Activated CD4-positive, alpha-beta memory T cell treated with anti-CD3 and anti-CD28 coated beads for 36 hours (primary cell): ENCODE results near the gene SHANK3. TPM values are rescaled to one million over a fixed set of nuclear protein-coding genes. Genes with fewer than 3 reads are reported as not detected.

Experiments used
- CTCF ChIA-PET: fragments of 350-600 bp; sonication (Branson Sonifier 250); formaldehyde crosslinking; loops from one replicate; lab custom pipeline; 2021; ENCODE audit warnings: antibody characterized with exemption, inconsistent platforms; lab: Charles Lee
- POLR2A ChIA-PET: fragments of 350-600 bp; sonication (Branson Sonifier 250); formaldehyde crosslinking; loops from one replicate; lab custom pipeline; 2021; ENCODE audit warnings: antibody characterized with exemption; lab: Charles Lee
- DNase-seq: peaks from one replicate; pipeline ENCODE4 v3.0.0-alpha.2; 2020
- H3K27ac Mint-ChIP-seq: one replicate; pipeline ENCODE4 v1.8.0; 2021; ENCODE audit warnings: mixed read lengths
- H3K27me3 Mint-ChIP-seq: one replicate; pipeline ENCODE4 v1.8.0; 2021; ENCODE audit warnings: mixed read lengths
- H3K36me3 Mint-ChIP-seq: one replicate; pipeline ENCODE4 v1.8.0; 2021; ENCODE audit warnings: mixed read lengths
- H3K4me1 Mint-ChIP-seq: one replicate; pipeline ENCODE4 v1.8.0; 2021; ENCODE audit warnings: low read depth, mixed read lengths
- H3K4me3 Mint-ChIP-seq: one replicate; pipeline ENCODE4 v1.8.0; 2021; ENCODE audit warnings: mild to moderate bottlenecking, mixed read lengths
- H3K9me3 Mint-ChIP-seq: one replicate; pipeline ENCODE4 v1.8.0; 2021; ENCODE audit warnings: mixed read lengths
- intact Hi-C: fragments of 100-400 bp; cut with micrococcal nuclease; formaldehyde crosslinking; loops from one replicate; pipeline ENCODE4 v1.15.1; 2023
- total RNA-seq, 2 experiments: library from RNA; stranded (reverse); gene quantifications; one replicate each; pipeline ENCODE4 v1.2.3, GENCODE V29; 2021

Gene SHANK3
- total RNA-seq, 2 experiments from 2014 or later: 0.05 to 0.07 TPM

GRCh38 chr22:50705851-50706351 lies 33.3 kb downstream of the SHANK3 start:
- CTCF ChIA-PET: no interaction called here
- H3K36me3 Mint-ChIP-seq: no peaks in the 10 kb centered on the region
- H3K4me3 Mint-ChIP-seq: no peak overlapping the region
- H3K9me3 Mint-ChIP-seq: no peaks in the 10 kb centered on the region
- DNase-seq: no peak
- intact Hi-C loops: no loop called here
- POLR2A ChIA-PET: no interaction called here
- peaks cover 12% of the 10 kb centered on the region for H3K4me1 Mint-ChIP-seq
- no peaks in the 10 kb centered on the region for H3K27me3 Mint-ChIP-seq
- no peak overlapping the region for H3K27ac Mint-ChIP-seq

GRCh38 chr22:50706481-50707125 lies 34.0 kb downstream of the SHANK3 start:
- Mint-ChIP-seq H3K36me3 (no peaks in the 10 kb centered on the region), H3K9me3 (no peaks in the 10 kb centered on the region), H3K27ac (no peak overlapping the region), H3K4me3 (no peak overlapping the region), H3K4me1 (peaks cover 12% of the 10 kb centered on the region), H3K27me3 (no peaks in the 10 kb centered on the region)
- POLR2A ChIA-PET: no interaction called here
- intact Hi-C loops: no loop called here
- DNase-seq: no peak
- CTCF ChIA-PET: no interaction called here

GRCh38 chr22:50708474-50708873 lies 35.9 kb downstream of the SHANK3 start:
- intact Hi-C loops: no loop called here
- Mint-ChIP-seq H3K4me1 (no peaks in the 10 kb centered on the region), H3K4me3 (no peak overlapping the region), H3K9me3 (no peaks in the 10 kb centered on the region), H3K36me3 (no peaks in the 10 kb centered on the region), H3K27ac (no peak overlapping the region), H3K27me3 (no peaks in the 10 kb centered on the region)
- CTCF ChIA-PET: interaction anchor here (0.5 kb wide), 1 partner anchor 88 kb away, joined by 3 read pairs; no protein-coding TSS in a partner anchor
- DNase-seq: no peak
- POLR2A ChIA-PET: no interaction called here

GRCh38 chr22:50708996-50709395 lies 36.4 kb downstream of the SHANK3 start:
- POLR2A ChIA-PET: no interaction called here
- Mint-ChIP-seq H3K4me1 (no peaks in the 10 kb centered on the region), H3K9me3 (no peaks in the 10 kb centered on the region), H3K4me3 (no peak overlapping the region), H3K27ac (no peak overlapping the region), H3K36me3 (no peaks in the 10 kb centered on the region), H3K27me3 (no peaks in the 10 kb centered on the region)
- intact Hi-C loops: no loop called here
- CTCF ChIA-PET: interaction anchor here (0.5 to 0.9 kb wide), 2 partner anchors 23 to 89 kb away, joined by 3 read pairs; no protein-coding TSS in a partner anchor
- DNase-seq: no peak

- H3K4me3 Mint-ChIP-seq: no peak overlapping the region
- no peak overlapping the region for H3K27ac Mint-ChIP-seq
- no peaks in the 10 kb centered on the region for H3K36me3 Mint-ChIP-seq
- H3K4me1 Mint-ChIP-seq: no peaks in the 10 kb centered on the region
- intact Hi-C loops: no loop called here
- ChIA-PET POLR2A (no interaction called here), CTCF (interaction anchor here (0.9 kb wide), 1 partner anchor 21 kb away, joined by 3 read pairs; no protein-coding TSS in a partner anchor)
- no peaks in the 10 kb centered on the region for H3K9me3 Mint-ChIP-seq
- no peak for DNase-seq
- H3K27me3 Mint-ChIP-seq: no peaks in the 10 kb centered on the region
These were observed 37.6 kb downstream of the SHANK3 start for GRCh38 chr22:50710221-50710620.

- Mint-ChIP-seq H3K9me3 (no peaks in the 10 kb centered on the region), H3K4me3 (no peak overlapping the region), H3K36me3 (no peaks in the 10 kb centered on the region), H3K27me3 (no peaks in the 10 kb centered on the region), H3K4me1 (no peaks in the 10 kb centered on the region), H3K27ac (no peak overlapping the region)
- intact Hi-C loops: no loop called here
- CTCF ChIA-PET: no interaction called here
- POLR2A ChIA-PET: no interaction called here
- DNase-seq: no peak
These were observed 38.3 kb downstream of the SHANK3 start for GRCh38 chr22:50710886-50711285.

GRCh38 chr22:50711446-50712340 lies 39.1 kb downstream of the SHANK3 start:
- CTCF ChIA-PET: no interaction called here
- Mint-ChIP-seq H3K27me3 (no peaks in the 10 kb centered on the region), H3K9me3 (no peaks in the 10 kb centered on the region), H3K27ac (no peak overlapping the region), H3K36me3 (no peaks in the 10 kb centered on the region), H3K4me1 (no peaks in the 10 kb centered on the region), H3K4me3 (no peak overlapping the region)
- no peak for DNase-seq
- intact Hi-C loops: no loop called here
- POLR2A ChIA-PET: no interaction called here

- no peaks in the 10 kb centered on the region for H3K4me1 Mint-ChIP-seq
These were observed 39.9 kb downstream of the SHANK3 start for GRCh38 chr22:50712341-50713007.

GRCh38 chr22:50713008-50713385 lies 40.4 kb downstream of the SHANK3 start:
- H3K27me3 Mint-ChIP-seq: no peaks in the 10 kb centered on the region
- H3K9me3 Mint-ChIP-seq: no peaks in the 10 kb centered on the region
- ChIA-PET CTCF (no interaction called here), POLR2A (no interaction called here)
- no peaks in the 10 kb centered on the region for H3K4me1 Mint-ChIP-seq
- no peaks in the 10 kb centered on the region for H3K36me3 Mint-ChIP-seq
- H3K4me3 Mint-ChIP-seq: no peak overlapping the region
- no peak overlapping the region for H3K27ac Mint-ChIP-seq
- no peak for DNase-seq
- intact Hi-C loops: no loop called here

More at GRCh38 chr22:50712341-50713007, 39.9 kb downstream of the SHANK3 start:
- Mint-ChIP-seq H3K4me3 (no peak overlapping the region), H3K27me3 (no peaks in the 10 kb centered on the region), H3K36me3 (no peaks in the 10 kb centered on the region), H3K27ac (no peak overlapping the region), H3K9me3 (no peaks in the 10 kb centered on the region)
- intact Hi-C loops: no loop called here
- ChIA-PET CTCF (no interaction called here), POLR2A (no interaction called here)
- no peak for DNase-seq

- Mint-ChIP-seq H3K36me3 (no peaks in the 10 kb centered on the region), H3K27ac (no peak overlapping the region), H3K9me3 (no peaks in the 10 kb centered on the region), H3K4me1 (no peaks in the 10 kb centered on the region), H3K4me3 (no peak overlapping the region), H3K27me3 (no peaks in the 10 kb centered on the region)
- CTCF ChIA-PET: no interaction called here
- intact Hi-C loops: no loop called here
- no peak for DNase-seq
- POLR2A ChIA-PET: no interaction called here
These were observed 41.0 kb downstream of the SHANK3 start for GRCh38 chr22:50713571-50714056.

GRCh38 chr22:50714150-50714549 lies 41.5 kb downstream of the SHANK3 start:
- no peak for DNase-seq
- no peaks in the 10 kb centered on the region for H3K27me3 Mint-ChIP-seq
- no peak overlapping the region for H3K4me3 Mint-ChIP-seq
- no peaks in the 10 kb centered on the region for H3K36me3 Mint-ChIP-seq
- POLR2A ChIA-PET: no interaction called here
- CTCF ChIA-PET: no interaction called here
- H3K9me3 Mint-ChIP-seq: no peaks in the 10 kb centered on the region
- H3K4me1 Mint-ChIP-seq: no peaks in the 10 kb centered on the region
- H3K27ac Mint-ChIP-seq: no peak overlapping the region
- intact Hi-C loops: no loop called here

GRCh38 chr22:50714631-50715179 lies 42.1 kb downstream of the SHANK3 start:
- Mint-ChIP-seq H3K36me3 (no peaks in the 10 kb centered on the region), H3K4me1 (no peaks in the 10 kb centered on the region), H3K27me3 (no peaks in the 10 kb centered on the region), H3K4me3 (no peak overlapping the region), H3K27ac (no peak overlapping the region), H3K9me3 (no peaks in the 10 kb centered on the region)
- no peak for DNase-seq
- intact Hi-C loops: no loop called here
- CTCF ChIA-PET: no interaction called here
- POLR2A ChIA-PET: no interaction called here
